Measurements from ENCODE around the gene NFX1. TPM values are rescaled to one million over a fixed set of nuclear protein-coding genes. Genes with fewer than 3 reads are reported as not detected.

NFX1 gene
- total RNA-seq, 4 donors from 2014 or later = 17.7 to 61.6 (median 50.2) TPM

GRCh38 chr9:33304362-33304761, 14.0 kb downstream of the NFX1 start:
- H3K9me3 ChIP-seq = no peaks in the 10 kb centered on the region
- intact Hi-C loops (cut with DNase I; ENCODE audit: low total_unique reads) = no loop called here
- no peak for DNase-seq
- in situ Hi-C loops (cut with MboI; ENCODE audit: low pct_ligation_motif_present in 1 of 4, low pct_unique_long_range_greater_than_20kb in 1 of 4, low sequenced_read_pairs in 3 of 4) = no loop called here
- 77 to 83% methylated on average over 1 of the region's 1 CpG for WGBS, 2 donors (ENCODE audit: low coverage in 1 of 2)
- H3K36me3 ChIP-seq = peaks cover 0 to 92% (median 45%) of the 10 kb centered on the region in 4 donors
- no peak overlapping the region for H3K4me3 ChIP-seq
- H3K27me3 ChIP-seq = no peaks in the 10 kb centered on the region
- H3K4me1 ChIP-seq = peaks cover 0 to 9% (median 0%) of the 10 kb centered on the region in 4 donors
- H3K27ac ChIP-seq = no peak overlapping the region
- TF ChIP-seq POLR2A (IDR thresholded peaks at IDR 0.05) (no peak), POLR2AphosphoS5 (IDR thresholded peaks at IDR 0.05) (no peak), EP300 (IDR thresholded peaks at IDR 0.05; ENCODE audit: low read depth) (no peak), CTCF (IDR thresholded peaks at IDR 0.05) (no peak)

- no peak for DNase-seq
- peaks cover 0 to 95% (median 44%) of the 10 kb centered on the region in 4 donors for H3K36me3 ChIP-seq
- whole genome bisulfite sequencing, 2 donors (ENCODE audit: low coverage in 1 of 2) = 90 to 100% methylated on average over 1 to 3 of the region's 3 CpGs
- intact Hi-C loops (cut with DNase I; ENCODE audit: low total_unique reads) = no loop called here
- H3K27me3 ChIP-seq = no peaks in the 10 kb centered on the region
- no peaks in the 10 kb centered on the region for H3K4me1 ChIP-seq
- H3K4me3 ChIP-seq = no peak overlapping the region
- H3K9me3 ChIP-seq = no peaks in the 10 kb centered on the region
- in situ Hi-C loops (cut with MboI; ENCODE audit: low pct_ligation_motif_present in 1 of 4, low pct_unique_long_range_greater_than_20kb in 1 of 4, low sequenced_read_pairs in 3 of 4) = no loop called here
- no peak overlapping the region for H3K27ac ChIP-seq
- TF ChIP-seq CTCF (IDR thresholded peaks at IDR 0.05) (no peak), POLR2A (IDR thresholded peaks at IDR 0.05) (no peak), EP300 (IDR thresholded peaks at IDR 0.05; ENCODE audit: low read depth) (no peak), POLR2AphosphoS5 (IDR thresholded peaks at IDR 0.05) (no peak)
Observed at GRCh38 chr9:33306037-33306436, 15.7 kb downstream of the NFX1 start.

- no peak for TF ChIP-seq POLR2A (IDR thresholded peaks at IDR 0.05)
- no peak for TF ChIP-seq CTCF (IDR thresholded peaks at IDR 0.05)
- no peak for TF ChIP-seq POLR2AphosphoS5 (IDR thresholded peaks at IDR 0.05)
- TF ChIP-seq EP300 (IDR thresholded peaks at IDR 0.05; ENCODE audit: low read depth) = no peak
- Histone ChIP-seq H3K4me1 (no peaks in the 10 kb centered on the region), H3K4me3 (no peak overlapping the region), H3K27ac (no peak overlapping the region), H3K36me3 (peaks cover 0 to 97% (median 44%) of the 10 kb centered on the region in 4 donors), H3K27me3 (no peaks in the 10 kb centered on the region), H3K9me3 (no peaks in the 10 kb centered on the region)
- DNase-seq = no peak
- in situ Hi-C loops (cut with MboI; ENCODE audit: low pct_ligation_motif_present in 1 of 4, low pct_unique_long_range_greater_than_20kb in 1 of 4, low sequenced_read_pairs in 3 of 4) = no loop called here
- intact Hi-C loops (cut with DNase I; ENCODE audit: low total_unique reads) = no loop called here
- 80 to 96% methylated on average over 1 of the region's 1 CpG for WGBS, 2 donors (ENCODE audit: low coverage in 1 of 2)
Observed at GRCh38 chr9:33307067-33307466, 16.8 kb downstream of the NFX1 start.

GRCh38 chr9:33309903-33310302, 19.6 kb downstream of the NFX1 start:
- no peaks in the 10 kb centered on the region for H3K27me3 ChIP-seq
- H3K27ac ChIP-seq = no peak overlapping the region
- no peak overlapping the region for H3K4me3 ChIP-seq
- in situ Hi-C loops (cut with MboI; ENCODE audit: low pct_ligation_motif_present in 1 of 4, low pct_unique_long_range_greater_than_20kb in 1 of 4, low sequenced_read_pairs in 3 of 4) (no loop called here), intact Hi-C loops (cut with DNase I; ENCODE audit: low total_unique reads) (no loop called here)
- H3K36me3 ChIP-seq = peaks cover 0 to 98% (median 44%) of the 10 kb centered on the region in 4 donors
- no peak for DNase-seq
- no peaks in the 10 kb centered on the region for H3K4me1 ChIP-seq
- WGBS, 2 donors (ENCODE audit: low coverage in 1 of 2) = 90 to 100% methylated on average over 1 of the region's 1 CpG
- no peak for TF ChIP-seq POLR2A (IDR thresholded peaks at IDR 0.05)
- no peak for TF ChIP-seq POLR2AphosphoS5 (IDR thresholded peaks at IDR 0.05)
- TF ChIP-seq CTCF (IDR thresholded peaks at IDR 0.05) = no peak
- TF ChIP-seq EP300 (IDR thresholded peaks at IDR 0.05; ENCODE audit: low read depth) = no peak
- no peaks in the 10 kb centered on the region for H3K9me3 ChIP-seq

All from transverse colon (tissue), 4 donors.